Nephron (organoid): Measurements from ENCODE around the gene PLCB4.

ENCODE experiments used
- H3K27ac Mint-ChIP-seq, 3 experiments: 2 replicates each; pipeline ENCODE4 v1.8.0; 2020; ENCODE audit warnings: mixed read lengths in 3 of 3, mild to moderate bottlenecking in 2 of 3, moderate library complexity in 1 of 3
- H3K27me3 Mint-ChIP-seq: 2 replicates; pipeline ENCODE4 v1.8.0; 2021; ENCODE audit warnings: low read depth, mild to moderate bottlenecking, moderate library complexity, mixed read lengths
- H3K36me3 Mint-ChIP-seq: 2 replicates; pipeline ENCODE4 v1.8.0; 2020; ENCODE audit warnings: low read depth, mixed read lengths
- H3K4me1 Mint-ChIP-seq: 2 replicates; pipeline ENCODE4 v1.8.0; 2020; ENCODE audit warnings: mixed read lengths
- H3K4me3 Mint-ChIP-seq, 3 experiments: 2 replicates each; pipeline ENCODE4 v1.8.0; 2020; ENCODE audit warnings: mild to moderate bottlenecking in 3 of 3, mixed read lengths in 3 of 3, moderate library complexity in 2 of 3
- H3K9me3 Mint-ChIP-seq: 2 replicates; pipeline ENCODE4 v1.8.0; 2020; ENCODE audit warnings: mixed read lengths
- TF ChIP-seq, protein P1 (sequence below), 3 experiments: fragments of 200-600 bp; sonication (generic); IDR thresholded peaks; one replicate each; pipeline ENCODE4 v1.5.0; 2021; ENCODE audit warnings: antibody characterized with exemption in 3 of 3; ENCODE audit not compliant: unreplicated experiment in 3 of 3

PLCB4 gene

DNA sequence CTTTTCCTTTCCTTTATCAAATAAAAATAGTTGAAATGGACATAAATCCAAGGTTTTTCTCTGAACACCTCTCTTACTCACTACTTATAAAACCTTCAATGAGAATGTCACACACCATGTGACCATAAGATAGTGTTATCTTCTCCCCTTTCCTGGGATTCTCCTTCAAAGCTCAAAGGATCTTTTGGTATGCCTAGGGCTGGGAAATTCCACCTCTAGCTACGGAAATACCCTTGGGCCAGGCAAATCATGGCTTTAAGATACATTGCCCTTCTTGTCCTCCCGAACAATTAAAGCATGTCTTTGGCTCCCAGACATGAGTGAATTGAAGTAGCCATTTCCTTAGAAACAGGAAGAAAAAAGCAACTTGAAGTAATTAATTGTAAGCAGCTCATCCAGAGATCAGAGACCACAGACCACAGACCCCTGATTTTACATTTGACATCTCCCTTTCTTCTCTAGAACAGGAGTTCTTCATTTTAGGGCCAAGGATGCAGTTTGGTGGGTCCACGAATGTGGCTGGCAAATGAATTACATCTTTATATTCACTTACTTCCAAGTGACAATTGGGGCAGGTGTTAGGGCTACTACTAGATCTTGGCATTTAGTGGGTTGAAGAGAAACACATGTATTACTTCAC lies 4.1 kb downstream of the PLCB4 start:
- H3K4me1 Mint-ChIP-seq, result peaks cover 17% of the 10 kb centered on the region

DNA sequence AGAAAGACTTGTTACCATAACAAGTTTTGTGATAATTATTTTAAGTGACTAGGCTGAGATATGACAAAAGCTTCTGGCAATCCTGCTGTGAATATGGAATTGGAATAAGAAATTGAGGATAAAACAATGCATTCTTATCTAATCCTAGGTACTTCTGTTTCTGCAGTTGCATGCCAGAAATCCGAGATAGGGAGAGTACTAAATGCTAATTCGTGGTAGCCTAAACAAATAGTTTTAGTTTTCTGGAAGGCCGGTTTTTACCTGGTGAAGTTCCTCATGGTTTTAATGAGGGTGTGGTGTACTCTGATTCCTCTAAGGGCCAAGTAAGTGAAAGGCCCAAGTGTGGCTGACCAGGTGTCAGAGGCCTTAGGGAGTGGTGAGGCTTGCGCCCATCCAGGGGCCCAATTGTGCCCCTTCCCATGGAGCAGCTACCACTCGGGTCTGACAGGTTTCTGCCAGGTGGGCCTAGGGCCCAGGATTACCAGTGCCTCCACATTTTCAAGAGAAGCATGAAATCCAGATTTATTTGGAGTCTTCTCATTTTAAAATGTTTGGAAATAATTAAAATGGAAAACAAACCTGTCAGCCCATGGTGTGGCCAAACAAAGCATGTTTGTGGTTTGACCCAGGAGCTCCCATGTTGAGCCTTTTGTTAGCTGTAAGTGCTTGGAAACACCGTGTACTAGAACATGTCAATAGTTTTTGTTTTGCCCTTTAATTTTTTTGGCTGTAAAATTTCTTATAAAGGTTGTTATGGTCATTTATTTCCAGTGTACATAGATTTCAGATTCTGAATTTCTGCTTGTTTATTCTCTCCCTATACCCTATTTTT lies 6.6 kb downstream of the PLCB4 start:
- H3K36me3 Mint-ChIP-seq, result no peaks in the 10 kb centered on the region
- H3K27me3 Mint-ChIP-seq, result peaks cover 10% of the 10 kb centered on the region

More for the DNA sequence above, 4.1 kb downstream of the PLCB4 start:
- Mint-ChIP-seq H3K4me3 (peak overlapping the region in 1 of 3 experiments; percentile 24), H3K36me3 (no peaks in the 10 kb centered on the region), H3K27me3 (peaks cover 4% of the 10 kb centered on the region), H3K27ac (peak overlapping the region in 1 of 3 experiments; percentile 7), H3K9me3 (no peaks in the 10 kb centered on the region)
- TF ChIP-seq, protein P1, sequence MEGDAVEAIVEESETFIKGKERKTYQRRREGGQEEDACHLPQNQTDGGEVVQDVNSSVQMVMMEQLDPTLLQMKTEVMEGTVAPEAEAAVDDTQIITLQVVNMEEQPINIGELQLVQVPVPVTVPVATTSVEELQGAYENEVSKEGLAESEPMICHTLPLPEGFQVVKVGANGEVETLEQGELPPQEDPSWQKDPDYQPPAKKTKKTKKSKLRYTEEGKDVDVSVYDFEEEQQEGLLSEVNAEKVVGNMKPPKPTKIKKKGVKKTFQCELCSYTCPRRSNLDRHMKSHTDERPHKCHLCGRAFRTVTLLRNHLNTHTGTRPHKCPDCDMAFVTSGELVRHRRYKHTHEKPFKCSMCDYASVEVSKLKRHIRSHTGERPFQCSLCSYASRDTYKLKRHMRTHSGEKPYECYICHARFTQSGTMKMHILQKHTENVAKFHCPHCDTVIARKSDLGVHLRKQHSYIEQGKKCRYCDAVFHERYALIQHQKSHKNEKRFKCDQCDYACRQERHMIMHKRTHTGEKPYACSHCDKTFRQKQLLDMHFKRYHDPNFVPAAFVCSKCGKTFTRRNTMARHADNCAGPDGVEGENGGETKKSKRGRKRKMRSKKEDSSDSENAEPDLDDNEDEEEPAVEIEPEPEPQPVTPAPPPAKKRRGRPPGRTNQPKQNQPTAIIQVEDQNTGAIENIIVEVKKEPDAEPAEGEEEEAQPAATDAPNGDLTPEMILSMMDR (IDR thresholded peaks at IDR 0.05; ENCODE audit: unreplicated experiment in 3 of 3), result no peak

DNA sequence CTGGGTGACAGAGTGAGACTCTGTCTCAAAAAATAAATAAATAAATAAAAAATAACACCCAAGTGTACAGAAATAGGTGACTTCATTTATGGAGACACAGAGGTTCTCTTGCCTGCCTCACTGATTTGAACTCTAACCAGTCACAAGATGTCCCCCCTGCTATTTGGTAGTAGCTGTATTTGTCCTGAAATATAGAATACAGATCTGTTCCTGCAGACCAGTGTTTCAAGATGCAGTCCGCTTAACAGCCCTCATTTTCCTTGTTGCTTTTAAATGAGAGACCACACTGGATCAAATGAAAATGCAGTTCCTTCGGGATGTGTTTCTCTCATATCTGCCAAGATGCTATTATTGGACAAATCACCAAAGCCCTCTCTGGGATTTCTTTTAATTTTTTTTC lies 7.6 kb downstream of the PLCB4 start:
- peaks cover 14% of the 10 kb centered on the region for H3K4me1 Mint-ChIP-seq
- H3K9me3 Mint-ChIP-seq, result no peaks in the 10 kb centered on the region

More for the DNA sequence above, 6.6 kb downstream of the PLCB4 start:
- Mint-ChIP-seq H3K27ac (no peak overlapping the region), H3K4me3 (no peak overlapping the region), H3K4me1 (peaks cover 14% of the 10 kb centered on the region), H3K9me3 (no peaks in the 10 kb centered on the region)
- TF ChIP-seq, protein P1 (IDR thresholded peaks at IDR 0.05; ENCODE audit: unreplicated experiment in 3 of 3), result no peak

DNA sequence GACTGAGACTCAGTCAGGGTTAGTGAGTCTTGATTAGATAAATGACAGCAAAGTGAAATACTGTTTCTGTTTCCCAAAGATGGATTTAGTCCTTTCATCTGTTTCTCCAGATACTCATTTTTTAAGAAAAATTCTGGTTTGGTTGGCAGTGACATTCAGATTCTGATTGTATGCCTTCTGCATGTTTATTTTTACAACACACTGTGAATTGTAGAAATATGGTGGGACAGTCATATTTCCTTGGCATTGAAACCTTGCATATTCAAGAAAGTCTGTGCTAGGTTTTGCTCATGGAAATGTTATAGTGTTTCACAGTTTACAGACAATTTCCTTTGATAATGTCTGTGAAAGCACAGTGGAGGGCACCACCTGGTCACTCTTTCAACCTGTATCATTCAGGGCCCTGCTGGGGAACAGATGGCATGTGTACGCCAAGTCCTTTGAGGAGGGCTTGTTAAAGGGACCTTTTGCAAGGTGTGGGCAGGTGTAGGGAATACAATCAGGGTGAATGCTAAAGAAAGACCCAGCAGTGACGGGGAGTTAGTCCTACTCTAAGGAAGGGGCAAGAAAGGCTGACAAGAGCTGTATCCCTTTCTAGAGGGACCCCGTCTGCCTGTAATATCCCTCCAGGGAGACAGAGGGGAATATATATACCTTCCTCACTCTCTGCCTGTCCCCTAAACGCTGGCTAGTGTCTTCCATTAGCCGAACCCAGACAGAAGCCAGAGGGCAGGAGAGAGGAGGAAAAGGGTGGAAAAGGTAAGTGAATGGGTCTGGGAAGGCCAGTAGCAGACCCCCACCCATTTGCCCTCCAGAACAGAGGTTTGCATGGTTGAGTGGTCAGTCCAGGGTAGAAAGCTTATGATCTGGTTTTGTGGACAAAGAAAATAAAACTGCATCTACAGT lies 10.2 kb downstream of the PLCB4 start:
- H3K4me3 Mint-ChIP-seq, result no peak overlapping the region
- no peaks in the 10 kb centered on the region for H3K9me3 Mint-ChIP-seq
- TF ChIP-seq, protein P1 (IDR thresholded peaks at IDR 0.05; ENCODE audit: unreplicated experiment in 3 of 3), result no peak
- peaks cover 13% of the 10 kb centered on the region for H3K4me1 Mint-ChIP-seq
- H3K27ac Mint-ChIP-seq, result no peak overlapping the region
- H3K27me3 Mint-ChIP-seq, result peaks cover 6% of the 10 kb centered on the region
- no peaks in the 10 kb centered on the region for H3K36me3 Mint-ChIP-seq

More for the DNA sequence above, 7.6 kb downstream of the PLCB4 start:
- TF ChIP-seq, protein P1 (IDR thresholded peaks at IDR 0.05; ENCODE audit: unreplicated experiment in 3 of 3), result no peak
- no peak overlapping the region for H3K4me3 Mint-ChIP-seq
- H3K36me3 Mint-ChIP-seq, result no peaks in the 10 kb centered on the region
- no peak overlapping the region for H3K27ac Mint-ChIP-seq
- peaks cover 10% of the 10 kb centered on the region for H3K27me3 Mint-ChIP-seq

DNA sequence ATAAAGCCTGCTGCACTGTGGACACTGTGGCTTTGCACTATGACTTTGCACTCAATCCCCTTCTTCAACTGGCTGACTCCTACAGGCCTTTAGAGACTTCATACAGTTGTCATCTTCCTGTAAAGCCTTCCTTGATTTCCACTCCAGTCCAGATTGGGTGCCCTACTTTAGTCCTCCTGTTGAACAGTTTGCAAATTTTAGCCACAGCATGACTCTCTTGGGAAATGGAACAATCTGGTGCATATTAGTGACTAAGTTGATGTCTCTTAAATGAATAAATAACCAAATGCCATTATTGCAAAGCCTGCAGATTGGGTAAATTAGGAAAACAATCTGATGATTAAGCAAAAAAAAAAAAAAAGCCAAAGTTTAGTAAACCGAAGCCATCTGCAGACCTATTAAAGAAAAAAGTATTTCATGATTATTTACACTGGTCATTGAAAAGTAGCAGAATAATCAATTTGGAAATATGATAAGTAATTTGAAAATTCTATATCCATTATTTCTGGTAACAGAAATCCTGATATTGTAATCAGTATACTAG lies 12.6 kb downstream of the PLCB4 start:
- no peak overlapping the region for H3K4me3 Mint-ChIP-seq
- peaks cover 6% of the 10 kb centered on the region for H3K36me3 Mint-ChIP-seq
- TF ChIP-seq, protein P1 (IDR thresholded peaks at IDR 0.05; ENCODE audit: unreplicated experiment in 3 of 3), result no peak
- peaks cover 14% of the 10 kb centered on the region for H3K4me1 Mint-ChIP-seq
- H3K27ac Mint-ChIP-seq, result no peak overlapping the region
- H3K9me3 Mint-ChIP-seq, result peaks cover 6% of the 10 kb centered on the region
- H3K27me3 Mint-ChIP-seq, result peaks cover 6% of the 10 kb centered on the region
